ENCODE data around the gene LIN52.

LIN52 gene

DNA sequence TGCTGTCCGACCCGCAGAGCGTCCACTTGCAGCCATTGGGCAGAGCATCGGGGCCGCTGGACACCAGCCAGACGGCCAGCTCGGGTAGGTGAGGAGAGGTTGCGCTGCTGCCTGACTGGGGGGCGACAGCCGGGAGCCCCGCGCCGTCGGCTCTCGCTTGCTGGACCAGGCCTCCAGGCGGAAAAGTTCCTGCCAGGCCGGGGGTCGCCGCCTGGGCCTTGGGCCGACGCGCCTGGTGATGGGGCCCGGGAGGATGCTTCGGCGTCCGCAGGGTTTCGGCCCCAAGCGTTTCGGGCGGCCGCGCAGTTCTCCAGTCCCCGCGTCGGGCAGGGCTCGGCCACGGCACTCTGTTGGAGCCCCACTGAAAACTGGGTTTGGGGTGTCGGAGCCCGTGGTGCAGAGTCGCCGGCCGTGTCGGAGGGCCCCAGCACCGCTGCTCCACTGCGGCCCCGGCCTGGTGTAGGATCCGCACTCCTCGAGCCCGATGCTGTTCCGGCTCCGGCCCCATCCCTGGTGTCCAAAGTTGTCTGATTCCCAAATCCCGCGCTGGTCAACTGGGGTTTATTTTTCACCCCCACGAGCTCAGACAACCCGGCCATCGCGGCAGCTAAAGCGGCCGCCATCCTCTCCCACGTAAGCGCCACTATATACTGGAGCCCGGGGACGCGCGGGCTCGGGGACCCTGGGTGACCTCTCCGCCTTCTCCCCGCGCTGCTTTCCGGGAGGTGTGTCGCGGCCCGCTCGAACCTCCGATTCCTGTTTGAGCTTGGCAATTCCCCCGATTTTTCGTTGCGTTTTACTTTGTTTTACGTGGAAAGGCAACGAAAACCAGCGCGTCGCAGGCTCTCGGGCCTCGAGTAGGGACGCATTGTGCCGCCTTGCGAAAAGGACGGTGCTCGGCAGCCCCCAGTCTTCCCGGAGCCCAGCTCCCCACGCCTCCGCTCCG, 155.4 kb downstream of the LIN52 start:
- no peak for DNase-seq

DNA sequence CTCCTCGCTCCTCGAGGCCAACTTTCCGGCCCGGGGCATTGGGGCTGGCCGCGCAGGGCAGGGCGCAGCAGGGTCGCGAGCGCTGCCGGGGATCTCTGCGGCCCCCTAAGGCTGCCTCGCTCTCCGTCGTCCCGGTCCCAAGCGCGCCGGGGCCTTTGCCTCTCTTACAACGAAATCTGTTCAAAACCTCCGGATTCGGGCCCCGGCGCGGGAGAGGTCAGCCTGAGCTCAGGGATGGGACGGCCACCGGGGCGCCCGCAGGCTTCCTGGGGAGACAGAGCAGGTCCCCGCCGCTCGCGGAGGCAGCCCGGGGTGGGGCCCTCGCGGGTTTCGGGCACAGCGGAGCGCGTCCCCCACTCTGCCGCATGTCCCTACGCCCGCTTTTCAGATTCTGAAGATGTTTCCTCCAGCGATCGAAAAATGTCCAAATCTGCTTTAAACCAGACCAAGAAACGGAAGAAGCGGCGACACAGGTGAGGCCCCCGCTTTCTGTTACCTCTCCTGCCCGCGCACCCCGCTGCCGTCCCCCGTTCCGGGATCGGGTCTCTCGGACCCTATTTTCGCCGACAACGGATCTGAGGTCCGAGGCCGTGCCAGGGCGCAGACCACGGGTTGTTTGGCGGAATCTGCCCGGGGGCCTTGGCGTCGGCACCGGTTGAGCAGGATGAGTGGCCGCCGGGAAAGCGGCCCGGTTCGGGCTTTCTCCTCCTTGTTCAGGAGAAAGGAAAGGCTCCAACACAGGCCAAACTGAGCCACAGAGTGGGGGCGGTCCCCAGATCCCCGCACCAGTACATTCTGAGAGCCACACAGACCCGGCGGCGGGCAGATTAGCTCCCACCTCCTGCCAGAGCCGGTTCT, 156.3 kb downstream of the LIN52 start:
- DNase-seq = no peak

DNA sequence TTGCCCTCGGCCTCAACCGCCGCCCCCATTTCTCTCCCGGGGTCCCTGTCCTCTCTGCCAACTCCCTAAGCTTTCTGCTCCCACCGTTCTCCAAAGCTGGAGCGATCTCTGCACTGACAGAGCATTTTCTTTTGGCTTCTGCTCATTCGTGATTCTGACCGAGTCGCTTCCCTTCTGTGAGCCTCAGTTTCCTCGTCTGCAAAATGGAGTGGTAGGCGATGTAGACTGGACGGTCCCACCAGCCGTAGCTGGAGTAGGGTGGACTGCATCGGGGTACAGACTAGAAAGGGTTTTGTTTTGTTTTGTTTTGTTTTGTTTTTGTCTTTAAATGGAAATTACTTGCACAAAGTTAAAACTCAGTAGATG, 156.9 kb downstream of the LIN52 start:
- no peak for DNase-seq

DNA sequence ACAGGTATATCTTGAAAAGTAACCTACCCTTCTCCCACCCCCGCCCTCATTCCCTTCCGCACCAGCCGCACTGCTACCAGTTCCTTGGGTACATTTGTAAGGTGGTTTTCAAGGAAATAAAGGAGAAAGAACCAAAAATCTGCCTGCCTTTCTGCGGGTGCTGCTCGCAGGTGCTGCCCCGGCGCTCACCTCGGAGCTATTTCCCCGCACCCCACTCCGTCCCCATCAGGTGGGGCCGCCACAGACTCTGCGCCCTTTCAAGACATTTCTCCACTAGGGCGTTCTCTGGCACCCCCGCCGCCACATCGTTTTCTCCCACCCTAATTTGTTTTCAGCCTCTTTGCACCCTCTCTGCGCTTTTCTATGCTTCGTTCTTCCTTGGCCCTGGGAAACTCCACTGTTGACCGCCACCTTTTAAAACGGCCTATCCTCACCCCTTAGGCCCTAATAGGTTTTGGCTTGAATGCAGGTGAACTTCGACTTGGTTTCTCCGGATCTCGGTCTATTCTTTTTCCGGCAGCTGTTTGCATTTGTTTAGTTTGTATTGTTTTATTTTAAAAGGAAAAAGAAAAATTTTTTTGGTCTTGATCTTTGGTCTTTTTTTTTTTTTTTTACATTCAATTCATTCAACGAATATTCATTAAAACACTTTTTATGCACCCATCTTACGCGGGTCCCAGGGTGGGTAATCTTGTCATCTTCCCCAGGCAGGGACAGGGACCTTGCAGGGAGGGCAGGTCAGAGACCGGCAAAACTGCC, 157.4 kb downstream of the LIN52 start:
- no peak for DNase-seq

DNA sequence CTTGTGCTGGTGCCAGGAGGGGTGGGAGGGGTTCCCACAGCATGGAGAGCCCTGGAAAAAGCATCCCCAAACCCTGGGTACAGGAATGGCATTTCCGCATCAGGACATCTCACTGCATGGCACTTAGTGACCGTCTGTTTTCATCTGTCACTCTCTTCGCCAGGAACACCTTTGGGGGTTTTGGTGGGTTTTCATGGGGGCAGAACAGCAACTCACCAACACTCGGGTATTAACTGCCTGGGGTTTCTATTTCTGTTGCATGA, 158.0 kb downstream of the LIN52 start:
- DNase-seq = no peak

DNA sequence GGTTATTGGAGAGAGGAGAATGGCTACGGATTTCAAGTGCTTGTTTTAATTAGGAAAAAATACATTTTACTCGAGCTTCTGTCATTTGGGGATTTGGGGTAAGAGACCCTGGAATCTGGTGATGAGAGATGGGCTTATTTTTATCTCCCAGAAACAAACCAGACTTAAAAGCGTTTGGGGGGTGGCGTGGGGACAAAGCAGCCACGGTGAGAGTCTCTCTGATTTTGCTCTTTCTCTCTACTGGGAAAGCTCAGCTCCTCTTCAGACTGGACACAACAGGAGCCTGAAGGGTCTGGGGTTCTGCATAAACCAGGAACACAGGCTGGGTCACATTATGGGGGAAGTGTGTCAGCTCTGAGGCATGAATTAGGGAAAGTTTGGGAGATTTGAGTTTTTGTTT, 158.3 kb downstream of the LIN52 start:
- no peak for DNase-seq

DNA sequence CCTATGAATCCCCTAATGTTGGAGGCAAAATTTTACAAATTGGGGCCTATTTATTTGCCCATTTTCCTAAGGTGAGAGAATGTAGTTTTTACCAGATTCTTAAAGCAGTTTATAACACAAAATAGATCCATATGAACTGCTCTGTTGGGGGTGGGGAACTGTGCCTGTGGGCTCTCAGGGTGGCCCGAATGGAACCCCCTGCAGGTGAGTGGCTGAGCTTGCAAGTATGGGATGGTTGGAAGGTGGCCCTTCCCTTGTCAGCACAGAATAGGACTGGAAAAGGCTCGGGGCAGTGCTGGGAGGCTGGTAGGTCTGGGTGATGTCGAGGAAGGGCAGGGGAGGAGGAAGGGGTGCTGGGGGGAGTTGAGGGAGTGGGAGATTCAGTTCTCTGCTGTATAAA, 159.4 kb downstream of the LIN52 start:
- no peak for DNase-seq

DNA sequence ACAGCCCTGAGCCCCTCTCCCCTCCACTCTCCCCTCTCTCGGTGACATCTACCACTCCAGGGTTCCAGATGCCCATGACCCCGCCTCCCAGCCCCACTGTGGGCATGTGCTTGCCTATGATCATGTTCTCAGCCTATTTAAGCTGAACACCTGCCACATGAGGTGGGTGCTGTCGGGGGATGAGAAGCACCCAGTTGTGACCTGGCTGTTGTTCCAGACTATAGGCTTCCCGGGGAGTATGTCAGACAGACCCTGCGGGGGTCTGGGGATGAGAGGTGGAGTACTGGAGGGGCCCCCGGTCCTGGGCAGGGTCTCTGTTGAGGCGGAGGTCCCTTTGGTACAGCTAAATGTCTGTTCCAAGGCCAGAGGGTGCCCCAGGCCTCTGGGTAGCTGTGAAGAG, 160.5 kb downstream of the LIN52 start:
- DNase-seq = no peak

DNA sequence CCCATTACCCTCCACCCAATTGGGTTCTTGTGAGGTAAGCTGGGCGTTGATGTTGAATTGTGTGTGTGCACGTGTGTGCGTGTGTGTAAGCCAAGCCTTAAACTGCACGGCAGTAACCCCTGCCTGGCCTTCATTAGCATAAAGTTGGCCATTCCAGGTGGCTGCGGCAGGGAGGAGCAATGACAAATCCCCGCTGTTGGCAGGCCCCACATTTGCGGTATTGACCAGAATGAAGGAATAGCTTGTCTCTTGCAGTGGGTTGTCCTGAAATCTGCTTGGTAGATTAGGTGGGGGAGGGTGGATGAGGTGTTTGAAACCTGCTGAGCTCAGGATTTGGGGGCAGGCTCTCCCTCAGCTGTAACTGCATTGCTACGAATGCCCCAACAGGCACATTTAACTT, 161.8 kb downstream of the LIN52 start:
- DNase-seq = no peak

DNA sequence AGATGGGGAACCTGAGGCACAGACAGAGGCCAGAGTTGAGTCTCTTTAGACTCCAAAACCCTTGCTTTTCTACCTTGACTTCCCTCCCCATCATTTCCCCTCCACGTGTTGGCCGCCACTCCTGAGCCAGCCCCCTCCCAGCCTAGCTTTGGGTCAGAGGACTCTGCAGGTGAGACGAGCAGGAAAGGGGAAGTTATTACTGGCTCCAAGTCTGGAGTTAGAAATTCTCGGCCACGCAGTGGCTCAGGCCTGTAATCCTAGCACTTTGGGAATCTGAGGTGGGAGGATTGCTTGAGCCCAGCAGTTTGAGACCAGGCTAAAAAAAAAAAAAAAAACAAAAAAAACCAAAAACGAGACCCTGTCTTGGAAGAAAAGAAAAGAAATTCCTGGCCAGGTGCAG, 163.3 kb downstream of the LIN52 start:
- DNase-seq = no peak

DNA sequence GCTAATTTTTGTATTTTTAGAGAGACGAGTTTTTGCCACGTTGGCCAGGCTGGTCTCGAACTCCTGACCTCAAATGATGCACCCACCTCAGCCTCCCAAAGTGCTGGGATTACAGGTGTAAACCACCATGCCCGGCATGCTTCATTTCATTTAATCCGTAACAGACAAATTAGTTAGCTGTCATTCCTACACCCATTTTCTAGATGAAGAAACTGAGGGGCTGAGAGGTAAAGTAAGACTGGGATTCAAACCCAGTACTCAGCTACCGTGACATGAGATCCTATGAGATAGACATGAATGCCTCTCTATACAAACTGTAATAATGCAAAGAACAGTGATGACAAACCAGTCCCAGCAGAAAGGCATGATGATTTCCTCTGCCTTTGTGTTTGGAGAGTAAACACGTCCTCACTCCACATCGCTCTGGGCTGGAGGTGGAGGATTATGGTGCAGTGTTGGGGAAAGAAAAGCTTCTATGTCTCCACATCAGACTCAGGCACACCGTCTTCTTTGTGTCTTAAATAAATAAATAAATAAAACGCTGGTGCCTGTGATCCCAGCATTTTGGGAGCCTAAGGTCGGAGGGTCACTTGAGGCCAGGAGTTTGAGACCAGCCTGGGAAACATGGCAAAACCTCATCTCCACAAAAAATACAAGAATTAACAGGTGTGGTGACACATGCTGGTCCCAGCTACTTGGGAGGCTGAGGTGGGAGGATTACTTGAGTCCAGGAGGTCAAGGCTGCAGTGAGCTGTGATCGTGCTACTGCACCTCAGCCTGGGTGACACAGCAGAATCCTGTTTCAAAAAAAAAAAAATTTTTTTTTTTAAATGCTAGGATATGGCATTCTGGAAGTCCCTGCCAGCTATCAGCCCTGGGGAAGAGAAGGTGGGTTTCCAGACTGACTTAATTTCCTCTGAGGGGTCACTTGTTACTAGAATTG, 164.9 kb downstream of the LIN52 start:
- no peak for DNase-seq
